Measurements from ENCODE around the gene SOWAHC.

The SOWAHC gene

GRCh38 chr2:109601783-109602182 is 12.4 kb upstream of the SOWAHC start:
- no peaks in the 10 kb centered on the region for H3K9me3 ChIP-seq (ENCODE audit: insufficient read depth, low read length)
- H3K27me3 ChIP-seq (ENCODE audit: low read length), result no peaks in the 10 kb centered on the region
- no peak for TF ChIP-seq CTCF (IDR thresholded peaks at IDR 0.05; ENCODE audit: insufficient read depth, low read length, poor library complexity, severe bottlenecking)
- TF ChIP-seq EZH2phosphoT487 (conservative IDR thresholded peaks at IDR 0.05; ENCODE audit: low read length), result no peak
- H3K4me2 ChIP-seq (ENCODE audit: low read depth, low read length, poor library complexity, severe bottlenecking), result no peak overlapping the region
- no peaks in the 10 kb centered on the region for H4K20me1 ChIP-seq (ENCODE audit: low read depth, low read length)
- no peaks in the 10 kb centered on the region for H3F3A ChIP-seq (ENCODE audit: insufficient read depth)
- H3K27ac ChIP-seq (ENCODE audit: low read depth, low read length), result no peak overlapping the region
- H3K9me2 ChIP-seq (replicated peaks; ENCODE audit: insufficient read depth, low read length), result no peaks in the 10 kb centered on the region
- H3K9ac ChIP-seq (ENCODE audit: low read length), result no peak overlapping the region
- no peak overlapping the region for H3K4me3 ChIP-seq (ENCODE audit: insufficient read depth, low read length, poor library complexity, severe bottlenecking)
- no peaks in the 10 kb centered on the region for H3K79me2 ChIP-seq (ENCODE audit: insufficient read depth, low read length)
- H3K36me3 ChIP-seq (ENCODE audit: low read length), result no peaks in the 10 kb centered on the region
- H2AFZ ChIP-seq (ENCODE audit: low read depth, low read length, severe bottlenecking), result no peak overlapping the region

DNA sequence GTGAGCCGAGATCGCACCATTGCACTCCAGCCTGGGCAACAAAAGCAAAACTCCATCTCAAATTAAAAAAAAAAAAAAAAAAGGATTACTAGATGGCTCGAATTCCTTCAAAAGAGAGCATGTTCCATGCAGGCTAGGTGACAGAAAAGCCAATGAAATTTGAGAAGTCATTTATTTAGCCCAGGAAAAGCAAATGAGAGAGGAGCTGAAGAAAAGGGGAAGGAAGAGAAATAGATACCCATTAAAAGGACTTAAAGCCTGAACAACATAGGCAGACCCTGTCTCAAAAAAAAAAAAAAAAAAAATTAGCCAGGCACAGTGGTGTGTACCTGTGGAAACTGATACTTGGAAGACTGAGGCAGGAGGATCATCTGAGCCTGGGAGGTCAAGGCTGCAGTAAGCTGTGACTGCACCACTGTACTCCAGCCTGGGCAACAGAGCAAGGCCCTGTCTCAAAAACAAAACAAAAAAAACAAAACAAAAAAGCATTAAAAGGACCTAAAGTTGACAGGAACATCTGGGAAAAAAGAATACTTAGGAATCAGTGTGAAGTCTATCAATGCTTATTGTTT is 11.5 kb upstream of the SOWAHC start:
- no peaks in the 10 kb centered on the region for H3F3A ChIP-seq (ENCODE audit: insufficient read depth)
- TF ChIP-seq EZH2phosphoT487 (conservative IDR thresholded peaks at IDR 0.05; ENCODE audit: low read length) (no peak), CTCF (IDR thresholded peaks at IDR 0.05; ENCODE audit: insufficient read depth, low read length, poor library complexity, severe bottlenecking) (no peak)
- H3K36me3 ChIP-seq (ENCODE audit: low read length), result no peaks in the 10 kb centered on the region
- no peaks in the 10 kb centered on the region for H3K27me3 ChIP-seq (ENCODE audit: low read length)
- no peak overlapping the region for H2AFZ ChIP-seq (ENCODE audit: low read depth, low read length, severe bottlenecking)
- no peak overlapping the region for H3K9ac ChIP-seq (ENCODE audit: low read length)
- H3K9me3 ChIP-seq (ENCODE audit: insufficient read depth, low read length), result no peaks in the 10 kb centered on the region
- no peaks in the 10 kb centered on the region for H3K9me2 ChIP-seq (replicated peaks; ENCODE audit: insufficient read depth, low read length)
- no peaks in the 10 kb centered on the region for H4K20me1 ChIP-seq (ENCODE audit: low read depth, low read length)
- no peak overlapping the region for H3K4me3 ChIP-seq (ENCODE audit: insufficient read depth, low read length, poor library complexity, severe bottlenecking)
- no peak overlapping the region for H3K4me2 ChIP-seq (ENCODE audit: low read depth, low read length, poor library complexity, severe bottlenecking)
- no peaks in the 10 kb centered on the region for H3K79me2 ChIP-seq (ENCODE audit: insufficient read depth, low read length)
- no peak overlapping the region for H3K27ac ChIP-seq (ENCODE audit: low read depth, low read length)

DNA sequence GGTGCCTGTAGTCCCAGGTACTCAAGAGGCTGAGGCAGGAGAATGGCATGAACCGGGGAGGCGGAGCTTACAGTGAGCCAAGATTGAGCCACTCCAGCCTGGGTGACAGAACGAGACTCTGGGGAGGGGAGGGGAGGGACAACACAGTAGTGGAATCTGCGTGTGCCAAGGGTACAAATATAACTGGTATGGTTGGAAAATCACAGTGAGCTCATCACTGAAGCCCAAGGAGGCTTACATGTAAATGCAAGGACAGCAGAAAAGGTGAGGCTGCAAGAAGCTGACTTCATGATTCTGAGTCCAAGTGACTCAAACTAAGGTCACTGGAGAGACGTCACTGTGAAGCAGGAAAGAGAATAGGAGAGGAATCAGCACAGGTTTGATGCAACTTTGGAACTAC is 9.6 kb upstream of the SOWAHC start:
- no peaks in the 10 kb centered on the region for H3K79me2 ChIP-seq (ENCODE audit: insufficient read depth, low read length)
- H4K20me1 ChIP-seq (ENCODE audit: low read depth, low read length), result no peaks in the 10 kb centered on the region
- no peak overlapping the region for H3K27ac ChIP-seq (ENCODE audit: low read depth, low read length)
- H3K36me3 ChIP-seq (ENCODE audit: low read length), result no peaks in the 10 kb centered on the region
- H2AFZ ChIP-seq (ENCODE audit: low read depth, low read length, severe bottlenecking), result no peak overlapping the region
- no peaks in the 10 kb centered on the region for H3K9me2 ChIP-seq (replicated peaks; ENCODE audit: insufficient read depth, low read length)
- no peaks in the 10 kb centered on the region for H3F3A ChIP-seq (ENCODE audit: insufficient read depth)
- no peak for TF ChIP-seq EZH2phosphoT487 (conservative IDR thresholded peaks at IDR 0.05; ENCODE audit: low read length)
- no peak for TF ChIP-seq CTCF (IDR thresholded peaks at IDR 0.05; ENCODE audit: insufficient read depth, low read length, poor library complexity, severe bottlenecking)
- no peaks in the 10 kb centered on the region for H3K9me3 ChIP-seq (ENCODE audit: insufficient read depth, low read length)
- no peaks in the 10 kb centered on the region for H3K27me3 ChIP-seq (ENCODE audit: low read length)
- H3K9ac ChIP-seq (ENCODE audit: low read length), result no peak overlapping the region
- no peak overlapping the region for H3K4me2 ChIP-seq (ENCODE audit: low read depth, low read length, poor library complexity, severe bottlenecking)
- H3K4me3 ChIP-seq (ENCODE audit: insufficient read depth, low read length, poor library complexity, severe bottlenecking), result no peak overlapping the region

All from SU-DHL-6 (cell line).